OCI-LY1 (cell line): ENCODE data around the gene PRAME.

ENCODE experiments used
- H2AFZ ChIP-seq: fragments of 200-600 bp; sonication (generic), shearing (Covaris generic); 2 replicates; pipeline ENCODE4 v1.6.0; 2014; ENCODE audit warnings: antibody characterized with exemption, mild to moderate bottlenecking, low read length
- H3F3A ChIP-seq: fragments of 200-600 bp; sonication (generic), shearing (Covaris generic); 2 replicates; pipeline ENCODE4 v1.6.0; 2014; ENCODE audit warnings: mild to moderate bottlenecking, antibody characterized with exemption, low read length, moderate library complexity; ENCODE audit not compliant: insufficient read depth
- H3K27ac ChIP-seq: fragments of 200-600 bp; sonication (generic); 2 replicates; pipeline ENCODE4 v1.5.1; 2014; ENCODE audit warnings: low read length, mixed run types, mild to moderate bottlenecking, low read depth; ENCODE audit not compliant: poor library complexity, severe bottlenecking
- H3K27me3 ChIP-seq: fragments of 200-600 bp; sonication (generic); 2 replicates; pipeline ENCODE4 v1.6.0; 2014; ENCODE audit warnings: antibody characterized with exemption, mild to moderate bottlenecking, low read length, moderate library complexity; ENCODE audit not compliant: insufficient read depth
- H3K36me3 ChIP-seq: fragments of 200-600 bp; sonication (generic); 2 replicates; pipeline ENCODE4 v1.6.1; 2014; ENCODE audit warnings: mild to moderate bottlenecking, antibody characterized with exemption, low read length, moderate library complexity, mixed read lengths; ENCODE audit not compliant: insufficient read depth
- H3K4me1 ChIP-seq: fragments of 200-600 bp; sonication (generic); 2 replicates; pipeline ENCODE4 v1.5.1; 2014; ENCODE audit warnings: mild to moderate bottlenecking, low read length, moderate library complexity; ENCODE audit not compliant: insufficient read depth, severe bottlenecking
- H3K4me2 ChIP-seq: fragments of 200-600 bp; sonication (generic), shearing (Covaris generic); 2 replicates; pipeline ENCODE4 v1.6.1; 2014; ENCODE audit warnings: low read length
- H3K4me3 ChIP-seq: fragments of 200-600 bp; sonication (generic); 2 replicates; pipeline ENCODE4 v1.5.1; 2014; ENCODE audit warnings: low read length, low read depth, mild to moderate bottlenecking, mixed read lengths; ENCODE audit not compliant: poor library complexity, severe bottlenecking
- H3K79me2 ChIP-seq: fragments of 200-600 bp; shearing (Covaris generic); 2 replicates; pipeline ENCODE4 v1.6.1; 2016; ENCODE audit warnings: mixed run types, low read length, mixed read lengths; ENCODE audit not compliant: insufficient read depth
- H3K9ac ChIP-seq: fragments of 200-600 bp; sonication (generic), shearing (Covaris generic); 2 replicates; pipeline ENCODE4 v1.6.1; 2014; ENCODE audit warnings: mild to moderate bottlenecking, low read length, mixed read lengths
- H3K9me2 ChIP-seq: fragments of 200-600 bp; sonication (generic), shearing (Covaris generic); 2 replicates; pipeline ENCODE4 v1.6.1; 2014; ENCODE audit warnings: low read depth, mild to moderate bottlenecking, low read length, mixed read lengths
- H3K9me3 ChIP-seq: fragments of 200-600 bp; shearing (Covaris generic); 2 replicates; pipeline ENCODE4 v1.6.1; 2014; ENCODE audit warnings: low read length, mixed read lengths
- H4K20me1 ChIP-seq: fragments of 200-600 bp; sonication (generic), shearing (Covaris generic); 2 replicates; pipeline ENCODE4 v1.6.0; 2016; ENCODE audit warnings: mild to moderate bottlenecking, low read length; ENCODE audit not compliant: insufficient read depth
- EZH2 ChIP-seq: fragments of 200-600 bp; sonication (generic), shearing (Covaris generic); IDR thresholded peaks from 2 replicates; pipeline ENCODE4 v1.8.0; 2017; ENCODE audit warnings: borderline replicate concordance, mixed run types, mild to moderate bottlenecking, antibody characterized with exemption, low read length, moderate library complexity, mixed read lengths
- TF ChIP-seq, protein P1 (sequence below): fragments of 200-600 bp; sonication (generic), shearing (Covaris generic); IDR thresholded peaks from 2 replicates; pipeline ENCODE4 v1.5.1; 2017; ENCODE audit warnings: mild to moderate bottlenecking, antibody characterized with exemption, low read length, moderate library complexity, mixed read lengths

Gene PRAME

DNA sequence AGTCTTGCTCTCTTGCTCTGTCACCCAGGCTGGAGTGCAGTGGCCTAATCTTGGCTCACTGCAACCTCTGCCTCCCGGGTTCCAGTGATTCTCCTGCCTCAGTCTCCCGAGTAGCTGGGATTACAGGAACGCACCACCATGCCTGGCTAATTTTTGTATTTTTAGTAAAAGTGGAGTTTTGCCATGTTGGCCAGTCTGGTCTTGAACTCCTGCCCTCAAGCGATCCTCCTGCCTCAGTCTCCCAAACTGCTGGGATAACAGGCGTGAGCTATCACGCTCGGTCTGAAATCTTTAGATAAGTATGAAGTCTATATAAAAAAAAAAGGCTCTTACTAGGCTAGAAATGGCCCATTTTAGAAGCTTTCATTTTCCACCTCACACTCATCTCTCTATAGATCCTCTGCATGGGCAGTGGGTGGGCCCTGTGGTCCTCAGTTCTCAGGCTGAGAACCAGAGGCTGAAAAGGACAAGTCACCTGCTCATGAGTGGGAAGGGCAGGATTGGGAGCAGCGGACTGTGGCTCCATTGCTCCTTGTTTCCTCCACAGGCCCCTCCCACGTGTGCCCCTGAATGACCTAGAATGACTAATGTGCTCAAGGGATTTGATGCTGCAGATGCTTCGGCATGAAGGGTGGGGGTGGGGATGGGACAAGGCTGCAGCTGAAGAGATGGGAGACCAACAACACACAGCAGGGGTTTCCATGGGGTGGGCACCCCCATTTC lies 19.8 kb upstream of the PRAME start:
- Histone ChIP-seq H4K20me1 (no peaks in the 10 kb centered on the region), H3K9me2 (no peaks in the 10 kb centered on the region), H3K79me2 (no peaks in the 10 kb centered on the region), H3K36me3 (no peaks in the 10 kb centered on the region), H3K4me3 (no peak overlapping the region), H3F3A (no peaks in the 10 kb centered on the region), H3K4me1 (peaks cover 7% of the 10 kb centered on the region), H3K9me3 (no peaks in the 10 kb centered on the region), H2AFZ (no peak overlapping the region), H3K4me2 (no peak overlapping the region), H3K9ac (no peak overlapping the region), H3K27me3 (no peaks in the 10 kb centered on the region), H3K27ac (no peak overlapping the region)
- TF ChIP-seq EZH2 = no peak
- TF ChIP-seq, protein P1, sequence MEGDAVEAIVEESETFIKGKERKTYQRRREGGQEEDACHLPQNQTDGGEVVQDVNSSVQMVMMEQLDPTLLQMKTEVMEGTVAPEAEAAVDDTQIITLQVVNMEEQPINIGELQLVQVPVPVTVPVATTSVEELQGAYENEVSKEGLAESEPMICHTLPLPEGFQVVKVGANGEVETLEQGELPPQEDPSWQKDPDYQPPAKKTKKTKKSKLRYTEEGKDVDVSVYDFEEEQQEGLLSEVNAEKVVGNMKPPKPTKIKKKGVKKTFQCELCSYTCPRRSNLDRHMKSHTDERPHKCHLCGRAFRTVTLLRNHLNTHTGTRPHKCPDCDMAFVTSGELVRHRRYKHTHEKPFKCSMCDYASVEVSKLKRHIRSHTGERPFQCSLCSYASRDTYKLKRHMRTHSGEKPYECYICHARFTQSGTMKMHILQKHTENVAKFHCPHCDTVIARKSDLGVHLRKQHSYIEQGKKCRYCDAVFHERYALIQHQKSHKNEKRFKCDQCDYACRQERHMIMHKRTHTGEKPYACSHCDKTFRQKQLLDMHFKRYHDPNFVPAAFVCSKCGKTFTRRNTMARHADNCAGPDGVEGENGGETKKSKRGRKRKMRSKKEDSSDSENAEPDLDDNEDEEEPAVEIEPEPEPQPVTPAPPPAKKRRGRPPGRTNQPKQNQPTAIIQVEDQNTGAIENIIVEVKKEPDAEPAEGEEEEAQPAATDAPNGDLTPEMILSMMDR = no peak

DNA sequence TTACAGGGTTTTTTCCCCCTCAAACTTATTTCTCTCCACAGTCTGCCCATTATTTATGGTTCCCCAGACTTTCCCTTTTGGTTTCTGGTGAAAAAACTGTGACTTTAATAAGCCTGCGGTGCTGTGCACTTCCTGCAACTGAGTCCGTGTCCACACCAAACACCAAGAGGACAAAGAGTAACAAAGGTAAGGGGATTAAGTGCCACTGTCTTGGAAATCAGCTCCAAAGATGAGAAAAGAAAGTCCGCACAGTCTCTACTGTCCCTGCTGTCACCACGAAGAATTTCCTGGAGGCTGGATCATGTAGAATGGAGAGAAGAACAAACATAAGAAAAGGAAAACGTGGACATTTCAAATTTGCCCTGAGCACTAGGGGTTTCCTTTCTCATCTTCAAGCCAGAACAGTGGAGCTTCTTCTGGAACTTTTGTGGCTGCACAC lies 17.9 kb upstream of the PRAME start:
- H3K9ac ChIP-seq = no peak overlapping the region
- H3K4me3 ChIP-seq = no peak overlapping the region
- no peaks in the 10 kb centered on the region for H3K9me3 ChIP-seq
- H3K79me2 ChIP-seq = no peaks in the 10 kb centered on the region
- no peak overlapping the region for H2AFZ ChIP-seq
- H3K4me1 ChIP-seq = peaks cover 7% of the 10 kb centered on the region
- H3K27ac ChIP-seq = no peak overlapping the region
- H3K36me3 ChIP-seq = no peaks in the 10 kb centered on the region
- H3K4me2 ChIP-seq = no peak overlapping the region
- no peaks in the 10 kb centered on the region for H3K9me2 ChIP-seq
- H3F3A ChIP-seq = no peaks in the 10 kb centered on the region
- no peaks in the 10 kb centered on the region for H3K27me3 ChIP-seq
- no peaks in the 10 kb centered on the region for H4K20me1 ChIP-seq
- TF ChIP-seq EZH2 = no peak
- TF ChIP-seq, protein P1 = no peak

- Histone ChIP-seq H3K4me1 (peaks cover 7% of the 10 kb centered on the region), H3F3A (no peaks in the 10 kb centered on the region), H3K36me3 (no peaks in the 10 kb centered on the region), H3K4me2 (no peak overlapping the region), H3K4me3 (no peak overlapping the region), H3K27me3 (no peaks in the 10 kb centered on the region), H3K9ac (no peak overlapping the region), H3K9me2 (no peaks in the 10 kb centered on the region), H4K20me1 (no peaks in the 10 kb centered on the region), H3K9me3 (no peaks in the 10 kb centered on the region), H3K27ac (no peak overlapping the region), H3K79me2 (no peaks in the 10 kb centered on the region), H2AFZ (no peak overlapping the region)
- TF ChIP-seq, protein P1 = peak; percentile 93
- TF ChIP-seq EZH2 = no peak
Measured at GRCh38 chr22:22576244-22576988, 17.4 kb upstream of the PRAME start.
